Gastrocnemius medialis (tissue), 4 donors: Measurements from ENCODE around the gene PTTG1IP.

Source experiments
- CTCF ChIP-seq, 5 experiments: fragments of 450-650 bp in 3 of 5; fragments of 200-600 bp in 2 of 5; sonication (generic) in 2 of 5; IDR thresholded peaks in 4 of 5; conservative IDR thresholded peaks in 1 of 5; 1 replicate in 4 of 5; 2 replicates in 1 of 5; pipeline ENCODE4 v1.5.1; 2016 to 2019; ENCODE audit warnings: antibody characterized with exemption in 5 of 5, mild to moderate bottlenecking in 3 of 5, moderate library complexity in 3 of 5
- POLR2A ChIP-seq, 2 donors: fragments of 450-650 bp; IDR thresholded peaks; one replicate each; pipeline ENCODE4 v1.6.1; 2017; ENCODE audit warnings: antibody characterized with exemption in 2 of 2, mild to moderate bottlenecking in 2 of 2, moderate library complexity in 2 of 2

- no peak for TF ChIP-seq CTCF (IDR thresholded peaks at IDR 0.05 in 4 of 5, conservative IDR thresholded peaks at IDR 0.05 in 1 of 5)
- no peak for TF ChIP-seq POLR2A (IDR thresholded peaks at IDR 0.05)
Observed at GRCh38 chr21:44815852-44816628, 57.5 kb downstream of the PTTG1IP start.
